ENCODE results near the gene JSRP1. TPM values are rescaled to one million over a fixed set of nuclear protein-coding genes. Genes with fewer than 3 reads are reported as not detected.
A peak's percentile ranks its signal among the peaks of the same experiment; 100 is the strongest.

Gene JSRP1
- total and polyA plus RNA-seq, 2 experiments from 2014 or later = 2.4 to 3.1 TPM

DNA sequence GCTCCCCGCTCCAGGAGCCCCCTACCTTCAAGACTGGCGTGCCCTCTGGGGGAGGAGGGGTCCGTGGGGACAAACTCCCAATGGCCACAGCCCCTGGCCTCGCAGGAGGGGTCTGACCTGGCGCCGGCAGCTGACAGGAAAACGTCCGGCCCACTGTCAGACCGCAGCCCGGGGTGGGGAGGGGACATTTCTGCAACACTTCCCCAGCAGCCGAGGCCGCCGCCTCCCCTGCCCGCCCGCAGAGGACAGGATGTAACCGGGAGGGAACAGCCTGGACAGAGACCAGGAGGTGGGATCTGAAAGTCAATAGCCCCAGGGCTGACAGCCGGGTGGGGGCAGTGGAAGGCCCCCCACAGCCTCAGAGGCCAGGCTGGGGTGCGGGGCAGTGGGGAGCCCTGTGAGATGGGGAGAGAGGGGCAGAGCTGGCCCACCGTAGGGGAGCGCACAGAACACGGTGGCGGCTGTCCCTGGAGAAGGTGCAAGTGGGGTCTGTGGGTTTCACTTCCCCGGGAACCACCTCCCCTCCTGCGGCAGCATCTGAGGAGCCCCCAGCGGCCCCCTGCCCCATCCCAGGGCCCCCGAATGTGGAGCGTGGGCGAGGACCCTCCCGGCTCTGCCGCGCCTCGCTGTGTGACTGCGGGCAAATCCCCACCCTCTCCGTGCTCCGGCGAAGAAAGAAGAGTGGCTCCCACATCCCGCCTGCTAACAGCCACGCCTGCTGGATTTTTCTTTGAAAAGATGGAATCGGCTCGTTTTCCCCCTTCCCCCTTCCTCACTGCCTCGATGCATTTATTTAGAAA, 26.0 kb upstream of the JSRP1 start, which contains the start of gene PEAK3:
PEAK3 (minus strand) TSS at position 114 of the 800 bp plus-strand sequence. CDS start 1,244 bp downstream, outside the sequence.
- H3K4me3 ChIP-seq = peak within 1 kb of the TSS; percentile 69
- ATAC-seq = peak; percentile 79

More for the DNA sequence above, 26.0 kb upstream of the JSRP1 start, which contains the start of gene PEAK3:
- no peaks in the 10 kb centered on the region for H3K79me2 ChIP-seq (replicated peaks; ENCODE audit: insufficient read depth)
- Mint-ChIP-seq H3K36me3 (ENCODE audit: low read depth) (no peaks in the 10 kb centered on the region; the same call in 2 of the 3 replicates), H3K4me1 (peaks cover 3% of the 10 kb centered on the region; the same call in 2 of the 3 replicates), H3K4me3 (peak within 1 kb of the TSS; percentile 66), H3K27ac (no peak within 1 kb of the TSS), H3K27me3 (ENCODE audit: insufficient read depth, low read depth, poor library complexity) (peaks cover 19% of the 10 kb centered on the region), H3K9me3 (no peaks in the 10 kb centered on the region; the same call in 2 of the 3 replicates)
- H3K4me1 ChIP-seq (ENCODE audit: insufficient read depth) = no peaks in the 10 kb centered on the region
- H3K4me2 ChIP-seq = peak within 1 kb of the TSS; percentile 88
- peak within 1 kb of the TSS; percentile 88 for H2AFZ ChIP-seq
- peak; percentile 77 for DNase-seq (ENCODE audit: low spot score)
- H3K9me2 ChIP-seq (ENCODE audit: insufficient read depth) = no peaks in the 10 kb centered on the region
- no peak within 1 kb of the TSS for H3K27ac ChIP-seq (ENCODE audit: low read depth)
- TF ChIP-seq EZH2phosphoT487 (IDR thresholded peaks at IDR 0.05; ENCODE audit: unreplicated experiment) (no peak), ZNF114 (CRISPR knock-in tag; IDR thresholded peaks at IDR 0.05) (no peak), EZH2 (IDR thresholded peaks at IDR 0.05; ENCODE audit: low read depth, unreplicated experiment) (no peak), CREB1 (CRISPR knock-in tag; IDR thresholded peaks at IDR 0.05; ENCODE audit: low read depth) (no peak), NANOG (IDR thresholded peaks at IDR 0.05; ENCODE audit: borderline replicate concordance) (no peak), POLR2AphosphoS5 (IDR thresholded peaks at IDR 0.05; ENCODE audit: low read depth) (no peak), STAT1 (IDR thresholded peaks at IDR 0.05; ENCODE audit: unreplicated experiment) (no peak), ZNF331 (CRISPR knock-in tag; IDR thresholded peaks at IDR 0.05; ENCODE audit: low read depth) (no peak), JUNB (IDR thresholded peaks at IDR 0.05; ENCODE audit: unreplicated experiment) (no peak)
- TF ChIP-seq, protein P1, sequence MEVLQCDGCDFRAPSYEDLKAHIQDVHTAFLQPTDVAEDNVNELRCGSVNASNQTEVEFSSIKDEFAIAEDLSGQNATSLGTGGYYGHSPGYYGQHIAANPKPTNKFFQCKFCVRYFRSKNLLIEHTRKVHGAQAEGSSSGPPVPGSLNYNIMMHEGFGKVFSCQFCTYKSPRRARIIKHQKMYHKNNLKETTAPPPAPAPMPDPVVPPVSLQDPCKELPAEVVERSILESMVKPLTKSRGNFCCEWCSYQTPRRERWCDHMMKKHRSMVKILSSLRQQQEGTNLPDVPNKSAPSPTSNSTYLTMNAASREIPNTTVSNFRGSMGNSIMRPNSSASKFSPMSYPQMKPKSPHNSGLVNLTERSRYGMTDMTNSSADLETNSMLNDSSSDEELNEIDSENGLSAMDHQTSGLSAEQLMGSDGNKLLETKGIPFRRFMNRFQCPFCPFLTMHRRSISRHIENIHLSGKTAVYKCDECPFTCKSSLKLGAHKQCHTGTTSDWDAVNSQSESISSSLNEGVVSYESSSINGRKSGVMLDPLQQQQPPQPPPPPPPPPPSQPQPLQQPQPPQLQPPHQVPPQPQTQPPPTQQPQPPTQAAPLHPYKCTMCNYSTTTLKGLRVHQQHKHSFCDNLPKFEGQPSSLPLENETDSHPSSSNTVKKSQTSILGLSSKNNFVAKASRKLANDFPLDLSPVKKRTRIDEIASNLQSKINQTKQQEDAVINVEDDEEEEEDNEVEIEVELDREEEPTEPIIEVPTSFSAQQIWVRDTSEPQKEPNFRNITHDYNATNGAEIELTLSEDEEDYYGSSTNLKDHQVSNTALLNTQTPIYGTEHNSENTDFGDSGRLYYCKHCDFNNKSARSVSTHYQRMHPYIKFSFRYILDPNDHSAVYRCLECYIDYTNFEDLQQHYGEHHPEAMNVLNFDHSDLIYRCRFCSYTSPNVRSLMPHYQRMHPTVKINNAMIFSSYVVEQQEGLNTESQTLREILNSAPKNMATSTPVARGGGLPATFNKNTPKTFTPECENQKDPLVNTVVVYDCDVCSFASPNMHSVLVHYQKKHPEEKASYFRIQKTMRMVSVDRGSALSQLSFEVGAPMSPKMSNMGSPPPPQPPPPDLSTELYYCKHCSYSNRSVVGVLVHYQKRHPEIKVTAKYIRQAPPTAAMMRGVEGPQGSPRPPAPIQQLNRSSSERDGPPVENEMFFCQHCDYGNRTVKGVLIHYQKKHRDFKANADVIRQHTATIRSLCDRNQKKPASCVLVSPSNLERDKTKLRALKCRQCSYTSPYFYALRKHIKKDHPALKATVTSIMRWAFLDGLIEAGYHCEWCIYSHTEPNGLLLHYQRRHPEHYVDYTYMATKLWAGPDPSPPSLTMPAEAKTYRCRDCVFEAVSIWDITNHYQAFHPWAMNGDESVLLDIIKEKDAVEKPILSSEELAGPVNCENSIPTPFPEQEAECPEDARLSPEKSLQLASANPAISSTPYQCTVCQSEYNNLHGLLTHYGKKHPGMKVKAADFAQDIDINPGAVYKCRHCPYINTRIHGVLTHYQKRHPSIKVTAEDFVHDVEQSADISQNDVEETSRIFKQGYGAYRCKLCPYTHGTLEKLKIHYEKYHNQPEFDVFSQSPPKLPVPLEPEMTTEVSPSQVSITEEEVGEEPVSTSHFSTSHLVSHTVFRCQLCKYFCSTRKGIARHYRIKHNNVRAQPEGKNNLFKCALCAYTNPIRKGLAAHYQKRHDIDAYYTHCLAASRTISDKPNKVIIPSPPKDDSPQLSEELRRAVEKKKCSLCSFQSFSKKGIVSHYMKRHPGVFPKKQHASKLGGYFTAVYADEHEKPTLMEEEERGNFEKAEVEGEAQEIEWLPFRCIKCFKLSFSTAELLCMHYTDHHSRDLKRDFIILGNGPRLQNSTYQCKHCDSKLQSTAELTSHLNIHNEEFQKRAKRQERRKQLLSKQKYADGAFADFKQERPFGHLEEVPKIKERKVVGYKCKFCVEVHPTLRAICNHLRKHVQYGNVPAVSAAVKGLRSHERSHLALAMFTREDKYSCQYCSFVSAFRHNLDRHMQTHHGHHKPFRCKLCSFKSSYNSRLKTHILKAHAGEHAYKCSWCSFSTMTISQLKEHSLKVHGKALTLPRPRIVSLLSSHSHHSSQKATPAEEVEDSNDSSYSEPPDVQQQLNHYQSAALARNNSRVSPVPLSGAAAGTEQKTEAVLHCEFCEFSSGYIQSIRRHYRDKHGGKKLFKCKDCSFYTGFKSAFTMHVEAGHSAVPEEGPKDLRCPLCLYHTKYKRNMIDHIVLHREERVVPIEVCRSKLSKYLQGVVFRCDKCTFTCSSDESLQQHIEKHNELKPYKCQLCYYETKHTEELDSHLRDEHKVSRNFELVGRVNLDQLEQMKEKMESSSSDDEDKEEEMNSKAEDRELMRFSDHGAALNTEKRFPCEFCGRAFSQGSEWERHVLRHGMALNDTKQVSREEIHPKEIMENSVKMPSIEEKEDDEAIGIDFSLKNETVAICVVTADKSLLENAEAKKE (CRISPR knock-in tag; IDR thresholded peaks at IDR 0.05) = no peak
- TF ChIP-seq, protein P2, sequence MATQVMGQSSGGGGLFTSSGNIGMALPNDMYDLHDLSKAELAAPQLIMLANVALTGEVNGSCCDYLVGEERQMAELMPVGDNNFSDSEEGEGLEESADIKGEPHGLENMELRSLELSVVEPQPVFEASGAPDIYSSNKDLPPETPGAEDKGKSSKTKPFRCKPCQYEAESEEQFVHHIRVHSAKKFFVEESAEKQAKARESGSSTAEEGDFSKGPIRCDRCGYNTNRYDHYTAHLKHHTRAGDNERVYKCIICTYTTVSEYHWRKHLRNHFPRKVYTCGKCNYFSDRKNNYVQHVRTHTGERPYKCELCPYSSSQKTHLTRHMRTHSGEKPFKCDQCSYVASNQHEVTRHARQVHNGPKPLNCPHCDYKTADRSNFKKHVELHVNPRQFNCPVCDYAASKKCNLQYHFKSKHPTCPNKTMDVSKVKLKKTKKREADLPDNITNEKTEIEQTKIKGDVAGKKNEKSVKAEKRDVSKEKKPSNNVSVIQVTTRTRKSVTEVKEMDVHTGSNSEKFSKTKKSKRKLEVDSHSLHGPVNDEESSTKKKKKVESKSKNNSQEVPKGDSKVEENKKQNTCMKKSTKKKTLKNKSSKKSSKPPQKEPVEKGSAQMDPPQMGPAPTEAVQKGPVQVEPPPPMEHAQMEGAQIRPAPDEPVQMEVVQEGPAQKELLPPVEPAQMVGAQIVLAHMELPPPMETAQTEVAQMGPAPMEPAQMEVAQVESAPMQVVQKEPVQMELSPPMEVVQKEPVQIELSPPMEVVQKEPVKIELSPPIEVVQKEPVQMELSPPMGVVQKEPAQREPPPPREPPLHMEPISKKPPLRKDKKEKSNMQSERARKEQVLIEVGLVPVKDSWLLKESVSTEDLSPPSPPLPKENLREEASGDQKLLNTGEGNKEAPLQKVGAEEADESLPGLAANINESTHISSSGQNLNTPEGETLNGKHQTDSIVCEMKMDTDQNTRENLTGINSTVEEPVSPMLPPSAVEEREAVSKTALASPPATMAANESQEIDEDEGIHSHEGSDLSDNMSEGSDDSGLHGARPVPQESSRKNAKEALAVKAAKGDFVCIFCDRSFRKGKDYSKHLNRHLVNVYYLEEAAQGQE (IDR thresholded peaks at IDR 0.05; ENCODE audit: unreplicated experiment) = no peak
- TF ChIP-seq, protein P3, sequence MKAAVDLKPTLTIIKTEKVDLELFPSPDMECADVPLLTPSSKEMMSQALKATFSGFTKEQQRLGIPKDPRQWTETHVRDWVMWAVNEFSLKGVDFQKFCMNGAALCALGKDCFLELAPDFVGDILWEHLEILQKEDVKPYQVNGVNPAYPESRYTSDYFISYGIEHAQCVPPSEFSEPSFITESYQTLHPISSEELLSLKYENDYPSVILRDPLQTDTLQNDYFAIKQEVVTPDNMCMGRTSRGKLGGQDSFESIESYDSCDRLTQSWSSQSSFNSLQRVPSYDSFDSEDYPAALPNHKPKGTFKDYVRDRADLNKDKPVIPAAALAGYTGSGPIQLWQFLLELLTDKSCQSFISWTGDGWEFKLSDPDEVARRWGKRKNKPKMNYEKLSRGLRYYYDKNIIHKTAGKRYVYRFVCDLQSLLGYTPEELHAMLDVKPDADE (IDR thresholded peaks at IDR 0.05) = no peak
- TF ChIP-seq, protein P4, sequence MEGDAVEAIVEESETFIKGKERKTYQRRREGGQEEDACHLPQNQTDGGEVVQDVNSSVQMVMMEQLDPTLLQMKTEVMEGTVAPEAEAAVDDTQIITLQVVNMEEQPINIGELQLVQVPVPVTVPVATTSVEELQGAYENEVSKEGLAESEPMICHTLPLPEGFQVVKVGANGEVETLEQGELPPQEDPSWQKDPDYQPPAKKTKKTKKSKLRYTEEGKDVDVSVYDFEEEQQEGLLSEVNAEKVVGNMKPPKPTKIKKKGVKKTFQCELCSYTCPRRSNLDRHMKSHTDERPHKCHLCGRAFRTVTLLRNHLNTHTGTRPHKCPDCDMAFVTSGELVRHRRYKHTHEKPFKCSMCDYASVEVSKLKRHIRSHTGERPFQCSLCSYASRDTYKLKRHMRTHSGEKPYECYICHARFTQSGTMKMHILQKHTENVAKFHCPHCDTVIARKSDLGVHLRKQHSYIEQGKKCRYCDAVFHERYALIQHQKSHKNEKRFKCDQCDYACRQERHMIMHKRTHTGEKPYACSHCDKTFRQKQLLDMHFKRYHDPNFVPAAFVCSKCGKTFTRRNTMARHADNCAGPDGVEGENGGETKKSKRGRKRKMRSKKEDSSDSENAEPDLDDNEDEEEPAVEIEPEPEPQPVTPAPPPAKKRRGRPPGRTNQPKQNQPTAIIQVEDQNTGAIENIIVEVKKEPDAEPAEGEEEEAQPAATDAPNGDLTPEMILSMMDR (conservative IDR thresholded peaks at IDR 0.05; ENCODE audit: low read depth in 2 of 2) = no peak
- H3K27me3 ChIP-seq (ENCODE audit: insufficient read depth) = peaks cover 22% of the 10 kb centered on the region
- 0 out of 2 replicates have a peak, but pooled peaks cover 2% of the 10 kb centered on the region for H3F3A ChIP-seq (replicated peaks; ENCODE audit: low read depth)
- H3K36me3 ChIP-seq (ENCODE audit: insufficient read depth) = no peaks in the 10 kb centered on the region
- H4K20me1 ChIP-seq (replicated peaks; ENCODE audit: insufficient read depth) = no peaks in the 10 kb centered on the region

All from GM23338 (cell line).